Urinary bladder (tissue), 4 donors: ENCODE measurements around the gene ARID5B. TPM values are rescaled to one million over a fixed set of nuclear protein-coding genes. Genes with fewer than 3 reads are reported as not detected.

ENCODE experiments used
- DNase-seq: peaks from one replicate; pipeline ENCODE4 v3.0.0-alpha.2; 2015; ENCODE audit errors: extremely low spot score
- H3K27ac ChIP-seq: one replicate; pipeline ENCODE4 v1.5.1; 2013; ENCODE audit warnings: low read depth, mild to moderate bottlenecking, moderate library complexity
- H3K36me3 ChIP-seq: one replicate; pipeline ENCODE4 v1.6.1; 2013; ENCODE audit warnings: mild to moderate bottlenecking, moderate library complexity; ENCODE audit not compliant: insufficient read depth
- H3K4me1 ChIP-seq: one replicate; pipeline ENCODE4 v1.6.1; 2013; ENCODE audit warnings: mild to moderate bottlenecking, moderate library complexity; ENCODE audit not compliant: insufficient read depth
- H3K4me3 ChIP-seq: one replicate; pipeline ENCODE4 v1.5.1; 2013; ENCODE audit warnings: low read depth, low read length
- WGBS: extraction: QIAGEN DNeasy Blood & Tissue Kit; methylation state at CpG from one replicate; pipeline ENCODE4 v1.1.7; 2013; 5-methylcytosine and 5-hydroxymethylcytosine counted together
- polyA plus RNA-seq: library from polyadenylated mRNA; stranded (reverse); fragments of 200-250 nt; gene quantifications from one replicate; pipeline ENCODE4 v1.2.3, GENCODE V29; 2013
- total RNA-seq: library from RNA; depleted of rRNA; stranded (reverse); fragments of >200 nt; gene quantifications from one replicate; pipeline ENCODE4 v1.2.3, GENCODE V29; 2014
- donor health status: healthy with polysubstance abuse.
- donor health status: healthy.

The ARID5B gene
- total and polyA plus RNA-seq, 2 donors, result 23.5 to 52.5 TPM

DNA sequence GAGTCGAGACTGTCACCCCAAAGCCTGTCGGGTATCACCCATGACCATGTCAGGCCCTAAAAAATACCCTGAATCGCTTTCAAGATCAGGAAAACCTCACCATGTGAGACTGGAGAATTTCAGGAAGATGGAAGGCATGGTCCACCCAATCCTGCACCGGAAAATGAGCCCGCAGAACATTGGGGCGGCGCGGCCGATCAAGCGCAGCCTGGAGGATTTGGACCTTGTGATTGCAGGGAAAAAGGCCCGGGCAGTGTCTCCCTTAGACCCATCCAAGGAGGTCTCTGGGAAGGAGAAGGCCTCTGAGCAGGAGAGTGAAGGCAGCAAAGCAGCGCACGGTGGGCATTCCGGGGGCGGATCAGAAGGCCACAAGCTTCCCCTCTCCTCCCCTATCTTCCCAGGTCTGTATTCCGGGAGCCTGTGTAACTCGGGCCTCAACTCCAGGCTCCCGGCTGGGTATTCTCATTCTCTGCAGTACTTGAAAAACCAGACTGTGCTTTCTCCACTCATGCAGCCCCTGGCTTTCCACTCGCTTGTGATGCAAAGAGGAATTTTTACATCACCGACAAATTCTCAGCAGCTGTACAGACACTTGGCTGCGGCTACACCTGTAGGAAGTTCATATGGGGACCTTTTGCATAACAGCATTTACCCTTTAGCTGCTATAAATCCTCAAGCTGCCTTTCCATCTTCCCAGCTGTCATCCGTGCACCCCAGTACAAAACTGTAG lies 191.0 kb downstream of the ARID5B start:
- no peak for DNase-seq
- Histone ChIP-seq H3K36me3 (peaks cover 5% of the 10 kb centered on the region), H3K4me1 (no peaks in the 10 kb centered on the region), H3K4me3 (no peak overlapping the region), H3K27ac (no peak overlapping the region)
- 87% methylated on average over 22 of the region's 22 CpGs for WGBS

DNA sequence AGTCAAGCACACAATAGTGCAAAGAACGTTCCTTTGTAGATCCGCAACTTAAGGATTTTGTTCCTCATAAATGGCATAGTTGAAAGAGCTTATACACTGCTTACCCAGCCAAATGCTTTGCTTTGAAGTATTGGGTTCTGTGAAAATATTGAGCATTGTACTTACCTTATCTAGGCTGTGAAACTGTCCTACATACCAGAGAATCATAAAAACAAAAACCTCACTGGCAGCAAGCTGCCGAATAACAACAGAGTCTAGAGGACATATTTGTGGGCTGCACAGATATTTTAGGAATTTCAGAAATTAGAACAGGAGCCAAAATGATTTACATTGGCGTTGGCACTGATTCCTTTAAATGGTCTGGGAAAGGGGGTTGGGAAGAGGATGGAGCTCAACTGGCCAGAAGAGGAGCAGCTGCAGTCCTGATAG lies 192.4 kb downstream of the ARID5B start:
- Histone ChIP-seq H3K27ac (no peak overlapping the region), H3K36me3 (peaks cover 5% of the 10 kb centered on the region), H3K4me1 (no peaks in the 10 kb centered on the region), H3K4me3 (no peak overlapping the region)
- no peak for DNase-seq
- WGBS, result 36% methylated on average over 4 of the region's 4 CpGs

DNA sequence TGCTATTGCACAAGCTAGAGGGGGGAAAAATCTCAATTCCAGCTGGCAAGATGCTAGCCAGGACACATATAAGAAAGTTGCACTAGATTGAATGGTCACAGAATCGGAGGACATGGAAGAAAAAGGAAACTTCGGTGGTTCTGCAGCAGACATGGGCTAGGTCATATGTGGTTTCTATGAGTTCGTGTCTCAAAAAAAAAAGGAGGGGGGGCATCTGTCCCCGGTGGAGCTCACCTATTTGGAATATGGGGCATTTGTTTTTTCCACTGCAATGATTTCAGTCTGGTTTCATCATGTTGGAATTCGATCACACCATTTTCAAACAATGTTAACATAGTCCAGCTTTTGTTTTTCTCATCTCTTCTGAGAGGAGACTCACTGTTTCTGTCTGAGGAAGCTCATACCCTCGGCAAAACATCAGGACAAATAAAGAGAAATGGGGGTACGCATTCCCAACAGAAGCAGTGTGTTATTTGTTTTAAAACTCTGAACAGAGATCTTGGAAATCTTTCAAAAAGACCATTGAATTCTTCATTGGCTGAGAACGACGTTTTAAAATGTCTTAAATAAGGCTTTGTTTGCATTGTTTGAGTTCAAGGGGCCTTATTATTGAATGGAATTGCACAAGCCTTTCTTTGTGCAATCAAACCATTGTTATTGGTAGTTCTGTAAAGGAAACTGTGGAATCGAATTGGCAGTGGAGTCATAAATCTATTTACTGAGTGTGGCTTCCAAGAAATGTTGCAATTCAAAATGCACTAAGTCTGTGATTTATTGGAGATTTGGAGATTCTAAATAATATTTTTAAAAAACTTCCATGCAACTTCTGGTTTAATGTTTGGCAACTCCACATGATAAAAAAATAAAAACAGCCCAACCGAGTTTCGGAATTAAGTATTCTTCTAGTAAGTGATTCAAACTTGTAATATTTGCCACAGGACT lies 194.0 kb downstream of the ARID5B start:
- no peaks in the 10 kb centered on the region for H3K4me1 ChIP-seq
- H3K36me3 ChIP-seq, result peaks cover 5% of the 10 kb centered on the region
- DNase-seq, result no peak

GRCh38 chr10:62096256-62096933 lies 194.9 kb downstream of the ARID5B start:
- H3K36me3 ChIP-seq, result no peaks in the 10 kb centered on the region
- no peaks in the 10 kb centered on the region for H3K4me1 ChIP-seq
- H3K4me3 ChIP-seq, result no peak overlapping the region
- WGBS, result 68% methylated on average over 4 of the region's 4 CpGs
- DNase-seq, result no peak
- no peak overlapping the region for H3K27ac ChIP-seq

More for the DNA sequence above, 194.0 kb downstream of the ARID5B start:
- Histone ChIP-seq H3K4me3 (no peak overlapping the region), H3K27ac (no peak overlapping the region)
- WGBS, result 29% methylated on average over 12 of the region's 12 CpGs

GRCh38 chr10:62098278-62099121 lies 197.0 kb downstream of the ARID5B start:
- Histone ChIP-seq H3K4me3 (no peak overlapping the region), H3K27ac (no peak overlapping the region), H3K36me3 (no peaks in the 10 kb centered on the region), H3K4me1 (no peaks in the 10 kb centered on the region)
- WGBS, result 80% methylated on average over 14 of the region's 14 CpGs
- DNase-seq, result no peak

DNA sequence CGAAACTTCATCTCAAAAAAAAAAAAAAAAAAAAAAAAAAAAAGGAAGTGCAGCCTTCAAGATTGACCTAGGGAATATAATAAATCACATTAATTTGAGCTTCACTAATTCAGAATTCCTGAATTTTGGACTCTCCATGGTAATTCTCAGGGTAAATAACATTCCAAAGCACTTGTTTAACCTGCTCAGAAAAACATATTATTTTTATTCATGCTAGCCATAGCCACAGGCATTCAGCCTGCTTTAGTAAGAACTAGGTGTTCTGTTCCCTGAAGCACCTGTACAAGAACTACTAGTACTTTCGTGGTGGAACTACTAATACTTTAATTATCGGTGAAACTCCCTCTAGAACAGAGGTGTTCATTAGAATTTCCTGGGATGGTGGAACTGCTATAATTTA lies 197.8 kb downstream of the ARID5B start:
- Histone ChIP-seq H3K36me3 (no peaks in the 10 kb centered on the region), H3K27ac (no peak overlapping the region), H3K4me3 (no peak overlapping the region), H3K4me1 (no peaks in the 10 kb centered on the region)
- WGBS, result 91% methylated on average over 3 of the region's 3 CpGs
- no peak for DNase-seq

DNA sequence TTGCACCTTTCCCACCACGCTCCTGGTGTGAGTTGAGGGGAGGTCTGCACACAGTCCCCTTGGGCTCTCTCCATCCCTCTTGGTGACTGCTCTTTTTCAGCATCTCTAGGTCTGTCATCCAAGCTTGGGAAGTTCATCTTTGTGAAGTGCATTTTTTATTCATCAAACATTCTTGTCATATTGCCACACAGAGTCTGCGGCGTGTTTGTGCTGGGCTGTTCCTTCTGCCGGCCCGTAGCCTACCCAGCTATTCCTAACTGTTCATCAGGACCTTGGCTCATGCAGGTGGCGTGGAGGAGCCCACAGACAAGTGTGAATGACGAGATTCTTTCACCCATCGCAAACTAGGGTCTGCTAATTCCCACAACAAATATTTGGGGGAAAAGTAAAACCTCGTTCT lies 202.4 kb downstream of the ARID5B start:
- no peaks in the 10 kb centered on the region for H3K36me3 ChIP-seq
- DNase-seq, result no peak
- WGBS, result 86% methylated on average over 9 of the region's 9 CpGs
- H3K4me1 ChIP-seq, result no peaks in the 10 kb centered on the region
- H3K4me3 ChIP-seq, result no peak overlapping the region
- no peak overlapping the region for H3K27ac ChIP-seq

GRCh38 chr10:62106929-62107519 lies 205.5 kb downstream of the ARID5B start:
- H3K27ac ChIP-seq, result no peak overlapping the region
- no peaks in the 10 kb centered on the region for H3K4me1 ChIP-seq
- no peak overlapping the region for H3K4me3 ChIP-seq
- H3K36me3 ChIP-seq, result no peaks in the 10 kb centered on the region
- no peak for DNase-seq

DNA sequence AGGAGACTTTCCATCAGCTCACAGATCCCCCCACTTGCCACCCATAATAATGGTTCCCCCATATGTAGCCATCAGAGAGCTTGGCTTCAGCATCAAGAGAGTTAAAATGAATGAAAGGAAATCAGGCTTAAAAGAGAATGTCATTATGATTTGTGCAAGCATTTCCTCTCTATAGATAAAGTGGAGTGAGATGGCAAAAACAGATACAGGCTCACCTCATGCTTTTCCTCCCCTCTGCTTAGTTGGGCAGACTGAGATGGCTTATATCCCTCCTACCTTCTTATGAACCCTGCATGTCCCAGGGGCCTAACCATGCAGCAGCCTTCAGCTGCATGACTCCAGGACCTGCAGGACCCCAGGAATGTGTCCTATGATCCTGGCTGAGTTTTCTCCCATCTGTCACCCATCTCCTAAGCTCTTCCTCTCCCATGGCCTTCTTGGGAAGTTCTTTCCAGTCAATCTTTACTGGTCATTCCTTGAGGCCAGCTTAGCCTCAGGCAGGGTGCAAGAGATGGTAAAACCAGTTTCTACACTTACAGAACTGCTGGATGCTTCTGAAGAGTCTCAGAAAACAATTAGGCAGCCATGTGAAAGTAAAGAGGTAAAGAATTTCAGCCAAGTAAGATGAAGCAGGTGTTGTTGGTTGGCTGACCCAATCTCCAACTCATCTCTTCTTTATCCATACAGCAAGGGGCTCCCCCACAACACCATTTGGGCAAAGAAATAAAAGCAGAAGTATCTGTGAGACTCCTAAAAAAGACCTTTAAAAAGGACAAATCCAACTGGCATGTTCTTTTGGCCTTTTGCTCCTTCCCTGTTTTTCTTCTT lies 207.5 kb downstream of the ARID5B start:
- no peak for DNase-seq
- Histone ChIP-seq H3K27ac (no peak overlapping the region), H3K4me1 (no peaks in the 10 kb centered on the region), H3K4me3 (no peak overlapping the region), H3K36me3 (no peaks in the 10 kb centered on the region)

DNA sequence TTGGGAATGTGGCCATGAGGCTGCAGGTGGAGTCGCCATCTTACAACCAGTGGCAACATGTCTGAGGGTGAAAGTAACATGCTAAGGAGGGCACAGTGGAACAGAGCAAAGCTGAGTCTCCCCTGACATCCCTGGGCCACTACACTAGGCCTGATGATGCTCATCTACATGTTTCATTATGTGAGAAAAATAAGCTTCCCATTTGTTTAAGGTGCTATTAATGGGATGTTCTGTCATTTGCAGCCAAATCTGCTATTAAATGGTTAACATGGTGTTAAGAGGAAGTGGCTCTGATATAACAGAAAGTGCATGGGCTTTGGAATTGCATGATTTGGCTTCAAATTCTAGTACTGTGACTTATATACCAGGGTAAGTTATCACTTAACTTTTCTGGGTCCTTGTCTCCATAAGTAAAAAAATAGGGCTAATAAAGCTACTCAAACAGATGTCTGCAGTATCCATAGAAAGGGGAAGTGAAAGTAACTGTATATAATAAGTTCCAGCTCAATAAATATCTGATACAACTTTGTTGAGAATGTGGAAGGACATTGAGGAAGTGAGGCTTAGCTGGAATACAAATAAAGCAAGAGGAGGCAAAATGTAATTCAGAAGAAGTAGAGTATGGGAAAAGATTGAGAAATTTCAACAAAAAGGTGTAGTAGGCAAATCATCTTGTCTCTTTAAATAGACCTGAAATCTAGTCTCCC lies 208.2 kb downstream of the ARID5B start:
- WGBS, result 93% methylated on average over 1 of the region's 1 CpG
- Histone ChIP-seq H3K36me3 (no peaks in the 10 kb centered on the region), H3K4me1 (no peaks in the 10 kb centered on the region), H3K27ac (no peak overlapping the region), H3K4me3 (no peak overlapping the region)
- DNase-seq, result no peak

GRCh38 chr10:62112300-62112699 lies 210.8 kb downstream of the ARID5B start:
- H3K27ac ChIP-seq, result no peak overlapping the region
- no peak for DNase-seq
- H3K4me3 ChIP-seq, result no peak overlapping the region
- H3K36me3 ChIP-seq, result no peaks in the 10 kb centered on the region
- no peaks in the 10 kb centered on the region for H3K4me1 ChIP-seq

GRCh38 chr10:62112963-62113362 lies 211.5 kb downstream of the ARID5B start:
- WGBS, result 58% methylated on average over 4 of the region's 4 CpGs
- DNase-seq, result no peak
- H3K4me1 ChIP-seq, result no peaks in the 10 kb centered on the region

More at GRCh38 chr10:62112963-62113362, 211.5 kb downstream of the ARID5B start:
- Histone ChIP-seq H3K27ac (no peak overlapping the region), H3K36me3 (no peaks in the 10 kb centered on the region), H3K4me3 (no peak overlapping the region)
